ENCODE measurements around the gene IFITM1. TPM values are rescaled to one million over a fixed set of nuclear protein-coding genes. Genes with fewer than 3 reads are reported as not detected.

IFITM1 gene
- total and polyA plus RNA-seq, 9 of the 15 experiments (the other 6 are each of a cell fraction or from before 2014, with no cell fraction given), result 691 to 5,579 (median 974) TPM

- TF ChIP-seq RREB1 (CRISPR knock-in tag; IDR thresholded peaks at IDR 0.05), result peak; percentile 51; the same call in 1 of the 2 replicates
- TF ChIP-seq CC2D1A (IDR thresholded peaks at IDR 0.05), result 0 out of 2 replicates have a peak, but pooled peaks have one; percentile 24
- 0 out of 2 replicates have a peak, but pooled peaks have one; percentile 10 for TF ChIP-seq KHSRP (IDR thresholded peaks at IDR 0.05)
- no peak for TF ChIP-seq RFX1 (IDR thresholded peaks at IDR 0.05)
- no peak for TF ChIP-seq ZKSCAN8 (CRISPR knock-in tag; IDR thresholded peaks at IDR 0.05)
- no peak for TF ChIP-seq TCF7 (IDR thresholded peaks at IDR 0.05; ENCODE audit: borderline replicate concordance)
- TF ChIP-seq STAG1 (CRISPR knock-in tag; IDR thresholded peaks at IDR 0.05; ENCODE audit: borderline replicate concordance), result no peak
- TF ChIP-seq POLR2A (conservative IDR thresholded peaks at IDR 0.05), result peak; percentile 53
- TF ChIP-seq CBX2 (IDR thresholded peaks at IDR 0.05; ENCODE audit: insufficient read depth, low read length, poor library complexity, severe bottlenecking), result no peak
- no peak for TF ChIP-seq RHOXF2B (CRISPR knock-in tag; conservative IDR thresholded peaks at IDR 0.05)
- TF ChIP-seq KAT8 (IDR thresholded peaks at IDR 0.05; ENCODE audit: low read depth), result no peak
- no peak for TF ChIP-seq IRF2 (CRISPR knock-in tag; IDR thresholded peaks at IDR 0.05)
- TF ChIP-seq ZNF134 (CRISPR knock-in tag; conservative IDR thresholded peaks at IDR 0.05), result no peak
- no peak for TF ChIP-seq XRCC5 (IDR thresholded peaks at IDR 0.05; ENCODE audit: low read depth, low read length)
- no peak for TF ChIP-seq HOMEZ (CRISPR knock-in tag; IDR thresholded peaks at IDR 0.05)
- no peak for TF ChIP-seq ZNF224 (CRISPR knock-in tag; IDR thresholded peaks at IDR 0.05)
- TF ChIP-seq ZNF146 (CRISPR knock-in tag; IDR thresholded peaks at IDR 0.05; ENCODE audit: unreplicated experiment), result no peak
- no peak; the same call in 1 of the 2 replicates for TF ChIP-seq ATF6 (CRISPR knock-in tag; IDR thresholded peaks at IDR 0.05)
- no peak for TF ChIP-seq TFAM (CRISPR knock-in tag; conservative IDR thresholded peaks at IDR 0.05)
- TF ChIP-seq NEUROD1 (IDR thresholded peaks at IDR 0.05; ENCODE audit: borderline replicate concordance, low read depth, low read length, partially characterized antibody), result no peak
Measured at GRCh38 chr11:326842-327580, 13.2 kb downstream of the IFITM1 start (continued).

Measured in K562 (cell line).